H9 (cell line): ENCODE results near the gene GRIK1. TPM values are rescaled to one million over a fixed set of nuclear protein-coding genes. Genes with fewer than 3 reads are reported as not detected.

ENCODE experiments used
- DNase-seq: peaks from one replicate; pipeline ENCODE4 v3.0.0-alpha.2; 2017
- H2AFZ ChIP-seq: one replicate; pipeline ENCODE4 v1.6.1; 2013; ENCODE audit warnings: mild to moderate bottlenecking, low read length, control low read depth, moderate library complexity
- H2AK5ac ChIP-seq: 2 replicates; pipeline ENCODE4 v1.6.1; 2013; ENCODE audit warnings: low read length, control low read depth, mixed read lengths; ENCODE audit not compliant: insufficient read length
- H2BK120ac ChIP-seq: one replicate; pipeline ENCODE4 v1.6.1; 2013; ENCODE audit warnings: low read depth, mild to moderate bottlenecking, low read length, control low read depth, inconsistent platforms; ENCODE audit not compliant: poor library complexity, severe bottlenecking
- H2BK12ac ChIP-seq: 2 replicates; pipeline ENCODE4 v1.6.1; 2013; ENCODE audit warnings: low read length, control low read depth, mixed read lengths, low read depth; ENCODE audit not compliant: insufficient read length
- H2BK15ac ChIP-seq: 2 replicates; pipeline ENCODE4 v1.6.1; 2013; ENCODE audit warnings: low read depth, low read length, control low read depth
- H2BK20ac ChIP-seq: one replicate; pipeline ENCODE4 v1.6.1; 2013; ENCODE audit warnings: low read depth, mild to moderate bottlenecking, low read length, control low read depth, inconsistent platforms; ENCODE audit not compliant: poor library complexity, severe bottlenecking
- H2BK5ac ChIP-seq: 2 replicates; pipeline ENCODE4 v1.6.1; 2013; ENCODE audit warnings: low read length, control low read depth, mixed read lengths; ENCODE audit not compliant: insufficient read length
- H3K14ac ChIP-seq: 2 replicates; pipeline ENCODE4 v1.6.1; 2013; ENCODE audit warnings: low read length, control low read depth; ENCODE audit not compliant: insufficient read depth
- H3K18ac ChIP-seq: 2 replicates; pipeline ENCODE4 v1.6.1; 2013; ENCODE audit warnings: low read depth, mild to moderate bottlenecking, mixed read lengths, low read length, control low read depth; ENCODE audit not compliant: insufficient read length
- H3K23ac ChIP-seq: 2 replicates; pipeline ENCODE4 v1.6.1; 2013; ENCODE audit warnings: low read length, control low read depth, mixed read lengths, low read depth; ENCODE audit not compliant: insufficient read length
- H3K23me2 ChIP-seq: 2 replicates; pipeline ENCODE4 v1.6.1; 2013; ENCODE audit warnings: low read depth, mild to moderate bottlenecking, mixed read lengths, low read length, control low read depth; ENCODE audit not compliant: insufficient read length, poor library complexity, severe bottlenecking
- H3K27ac ChIP-seq: 2 replicates; pipeline ENCODE4 v1.5.1; 2013; ENCODE audit warnings: low read length, control low read depth, mixed read lengths, low read depth; ENCODE audit not compliant: insufficient read length
- H3K27me3 ChIP-seq: 2 replicates; pipeline ENCODE4 v1.6.1; 2013; ENCODE audit warnings: low read length, control low read depth, inconsistent platforms; ENCODE audit not compliant: insufficient read depth
- H3K4ac ChIP-seq: 2 replicates; pipeline ENCODE4 v1.6.1; 2013; ENCODE audit warnings: low read depth, mild to moderate bottlenecking, control low read depth, inconsistent platforms, low read length, moderate library complexity
- H3K4me1 ChIP-seq: 2 replicates; pipeline ENCODE4 v1.6.1; 2013; ENCODE audit warnings: low read length, control low read depth, inconsistent platforms; ENCODE audit not compliant: insufficient read depth
- H3K4me2 ChIP-seq: 2 replicates; pipeline ENCODE4 v1.6.1; 2013; ENCODE audit warnings: low read length, control low read depth, mixed read lengths; ENCODE audit not compliant: insufficient read length, insufficient read depth
- H3K56ac ChIP-seq: 2 replicates; pipeline ENCODE4 v1.6.1; 2013; ENCODE audit warnings: low read depth, mild to moderate bottlenecking, mixed read lengths, low read length, control low read depth; ENCODE audit not compliant: insufficient read length
- H3K79me1 ChIP-seq: 2 replicates; pipeline ENCODE4 v1.6.1; 2013; ENCODE audit warnings: low read depth, mild to moderate bottlenecking, moderate library complexity, low read length, control low read depth, inconsistent platforms; ENCODE audit not compliant: insufficient read depth, poor library complexity, severe bottlenecking
- H3K79me2 ChIP-seq: 2 replicates; pipeline ENCODE4 v1.6.1; 2013; ENCODE audit warnings: low read length, control low read depth, inconsistent platforms; ENCODE audit not compliant: insufficient read depth
- H3K9ac ChIP-seq: 2 replicates; pipeline ENCODE4 v1.6.1; 2013; ENCODE audit warnings: low read length, control low read depth, mixed read lengths; ENCODE audit not compliant: insufficient read length; ENCODE audit errors: extremely low read depth
- H3K9me3 ChIP-seq: one replicate; pipeline ENCODE4 v1.6.1; 2013; ENCODE audit warnings: low read depth, low read length, inconsistent platforms; ENCODE audit not compliant: control insufficient read depth
- H3T11ph ChIP-seq: one replicate; pipeline ENCODE4 v1.6.1; 2013; ENCODE audit warnings: mild to moderate bottlenecking, low read length, control low read depth, inconsistent platforms
- H4K20me1 ChIP-seq: one replicate; pipeline ENCODE4 v1.6.1; 2013; ENCODE audit not compliant: control insufficient read depth, insufficient read length, insufficient read depth
- H4K5ac ChIP-seq: 2 replicates; pipeline ENCODE4 v1.6.1; 2013; ENCODE audit warnings: low read depth, mild to moderate bottlenecking, mixed read lengths, low read length, control low read depth; ENCODE audit not compliant: insufficient read length
- H4K8ac ChIP-seq: replicated peaks from 2 replicates; pipeline ENCODE4 v1.6.1; 2013; ENCODE audit warnings: low read length, control low read depth, mixed read lengths, low read depth; ENCODE audit not compliant: insufficient read length
- H4K91ac ChIP-seq: 2 replicates; pipeline ENCODE4 v1.6.1; 2013; ENCODE audit warnings: low read depth, mild to moderate bottlenecking, moderate library complexity, mixed read lengths, low read length, control low read depth; ENCODE audit not compliant: insufficient read length
- H3K27ac Mint-ChIP-seq, 3 experiments: 2 replicates in 2 of 3; 3 replicates in 1 of 3; pipeline ENCODE4 v1.8.0; 2020 to 2021; ENCODE audit warnings: mixed read lengths in 3 of 3, mild to moderate bottlenecking in 1 of 3, moderate library complexity in 1 of 3
- H3K27me3 Mint-ChIP-seq: 2 replicates; pipeline ENCODE4 v1.8.0; 2021; ENCODE audit warnings: low read depth, mild to moderate bottlenecking, moderate library complexity, mixed read lengths
- H3K36me3 Mint-ChIP-seq, 3 experiments: 2 replicates in 2 of 3; 3 replicates in 1 of 3; pipeline ENCODE4 v1.8.0; 2020 to 2021; ENCODE audit warnings: low read depth in 3 of 3, mixed read lengths in 3 of 3; ENCODE audit not compliant: insufficient read depth in 1 of 3
- H3K4me1 Mint-ChIP-seq, 2 experiments: 2 replicates each; pipeline ENCODE4 v1.8.0; 2020; ENCODE audit warnings: mixed read lengths in 2 of 2
- H3K4me3 Mint-ChIP-seq, 2 experiments: 2 replicates in 1 of 2; 3 replicates in 1 of 2; pipeline ENCODE4 v1.8.0; 2020 to 2021; ENCODE audit warnings: mild to moderate bottlenecking in 2 of 2, mixed read lengths in 2 of 2, moderate library complexity in 1 of 2
- H3K9me3 Mint-ChIP-seq, 2 experiments: 2 replicates in 1 of 2; 3 replicates in 1 of 2; pipeline ENCODE4 v1.8.0; 2020; ENCODE audit warnings: mild to moderate bottlenecking in 2 of 2, mixed read lengths in 2 of 2, moderate library complexity in 1 of 2
- CTCF ChIP-seq: fragments of 200-600 bp; sonication (generic); conservative IDR thresholded peaks from 3 replicates; pipeline ENCODE4 v1.8.0; 2021; ENCODE audit warnings: antibody characterized with exemption, mild to moderate bottlenecking
- WGBS: extraction: QIAGEN DNeasy Blood & Tissue Kit; methylation state at CpG from one replicate; pipeline ENCODE4 v1.1.7; 2013; ENCODE audit warnings: missing lambda C conversion rate, low lambda C conversion rate, mixed read lengths; ENCODE audit not compliant: insufficient read length; ENCODE audit errors: extremely low coverage; 5-methylcytosine and 5-hydroxymethylcytosine counted together
- total RNA-seq: library from RNA; stranded (reverse); gene quantifications from 2 replicates; pipeline ENCODE4 v1.2.1, GENCODE V29; 2021

The GRIK1 gene
- total RNA-seq, 1 experiment from 2014 or later: not detected

GRCh38 chr21:29738730-29739129 lies 201.1 kb downstream of the GRIK1 start:
- H3K4me1 ChIP-seq: no peaks in the 10 kb centered on the region
- H3K4ac ChIP-seq: no peak overlapping the region
- H3K23me2 ChIP-seq: no peaks in the 10 kb centered on the region
- H3K18ac ChIP-seq: no peak overlapping the region
- no peak overlapping the region for H2BK20ac ChIP-seq
- no peak for DNase-seq
- no peak for TF ChIP-seq CTCF
- H4K5ac ChIP-seq: no peak overlapping the region
- H4K20me1 ChIP-seq: no peaks in the 10 kb centered on the region
- H2AK5ac ChIP-seq: no peak overlapping the region
- H3K4me2 ChIP-seq: no peak overlapping the region
- Mint-ChIP-seq H3K4me1 (no peaks in the 10 kb centered on the region), H3K27me3 (no peaks in the 10 kb centered on the region), H3K27ac (no peak overlapping the region), H3K9me3 (peaks cover 0 to 4% of the 10 kb centered on the region in 2 experiments; a peak in 2 of 5 replicates), H3K4me3 (no peak overlapping the region), H3K36me3 (no peaks in the 10 kb centered on the region)
- no CpG with 5 or more reads among the region's 1 CpG for WGBS
- H4K8ac ChIP-seq: no peak overlapping the region
- no peak overlapping the region for H2BK15ac ChIP-seq
- H2AFZ ChIP-seq: no peak overlapping the region
- H3K23ac ChIP-seq: no peak overlapping the region
- H4K91ac ChIP-seq: no peak overlapping the region
- no peaks in the 10 kb centered on the region for H3K9me3 ChIP-seq
- no peak overlapping the region for H3K27ac ChIP-seq
- no peak overlapping the region for H2BK5ac ChIP-seq
- H2BK12ac ChIP-seq: no peak overlapping the region
- H3K79me2 ChIP-seq: no peaks in the 10 kb centered on the region
- H3T11ph ChIP-seq: no peak overlapping the region
- H2BK120ac ChIP-seq: no peak overlapping the region
- no peak overlapping the region for H3K14ac ChIP-seq
- H3K27me3 ChIP-seq: no peaks in the 10 kb centered on the region
- H3K79me1 ChIP-seq: no peaks in the 10 kb centered on the region
- no peak overlapping the region for H3K56ac ChIP-seq
- H3K9ac ChIP-seq: no peak overlapping the region
